ENCODE results near the gene LRP1B.

- TF ChIP-seq CTCF (IDR thresholded peaks at IDR 0.05; ENCODE audit: low read depth, low read length, missing input control) (no peak), ZBTB33 (IDR thresholded peaks at IDR 0.05) (no peak), RAD21 (IDR thresholded peaks at IDR 0.05) (no peak), MAX (IDR thresholded peaks at IDR 0.05) (no peak), JUND (IDR thresholded peaks at IDR 0.05) (no peak), SP1 (IDR thresholded peaks at IDR 0.05) (no peak)
Measured at GRCh38 chr2:141207036-141207385, 923.8 kb downstream of the LRP1B start.
